ENCODE results near the gene SLF2.

SLF2 gene

DNA sequence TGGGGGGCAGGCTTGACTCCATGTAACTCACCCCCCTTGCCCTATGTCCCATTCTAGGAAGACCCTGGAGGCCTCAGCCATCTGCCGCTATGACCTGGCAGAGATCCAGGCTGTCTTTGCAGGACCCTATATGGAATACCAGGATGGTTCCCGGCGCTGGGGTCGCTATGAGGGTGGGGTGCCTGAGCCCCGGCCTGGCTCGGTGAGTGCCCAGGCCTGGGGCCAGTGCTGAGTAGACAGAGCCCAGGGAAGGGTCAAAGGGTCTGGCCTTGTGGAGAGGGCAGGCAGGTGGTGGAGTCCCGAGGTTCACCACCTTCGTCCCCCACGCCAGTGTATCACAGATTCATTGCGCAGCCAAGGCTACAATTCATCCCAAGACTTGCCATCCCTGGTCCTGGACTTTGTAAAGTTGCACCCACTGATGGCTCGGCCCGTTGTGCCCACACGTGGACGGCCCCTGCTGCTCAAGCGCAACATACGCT lies 67.1 kb downstream of the SLF2 start:
- DNase-seq (ENCODE audit: low read depth in 1 of 2, low spot score in 1 of 2), result no peak

DNA sequence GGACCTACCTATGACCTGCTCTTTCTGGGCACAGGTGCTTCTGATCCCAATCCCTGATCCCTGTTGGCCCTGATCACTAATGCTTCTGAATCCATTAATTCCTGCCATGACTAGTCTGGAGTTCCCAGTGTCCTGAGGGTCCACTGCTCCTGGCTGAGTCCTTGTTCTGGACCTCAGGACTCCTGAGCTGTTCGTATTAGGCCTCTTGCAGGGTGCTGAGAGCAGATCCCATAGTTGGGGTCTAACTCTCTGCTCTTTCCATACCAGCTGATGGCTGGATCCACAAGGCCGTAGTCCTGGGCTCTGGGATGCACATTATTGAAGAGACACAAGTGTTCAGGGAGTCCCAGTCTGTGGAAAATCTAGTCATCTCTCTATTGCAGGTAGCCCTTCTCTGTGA lies 67.5 kb downstream of the SLF2 start:
- no peak for DNase-seq (ENCODE audit: low read depth in 1 of 2, low spot score in 1 of 2)

DNA sequence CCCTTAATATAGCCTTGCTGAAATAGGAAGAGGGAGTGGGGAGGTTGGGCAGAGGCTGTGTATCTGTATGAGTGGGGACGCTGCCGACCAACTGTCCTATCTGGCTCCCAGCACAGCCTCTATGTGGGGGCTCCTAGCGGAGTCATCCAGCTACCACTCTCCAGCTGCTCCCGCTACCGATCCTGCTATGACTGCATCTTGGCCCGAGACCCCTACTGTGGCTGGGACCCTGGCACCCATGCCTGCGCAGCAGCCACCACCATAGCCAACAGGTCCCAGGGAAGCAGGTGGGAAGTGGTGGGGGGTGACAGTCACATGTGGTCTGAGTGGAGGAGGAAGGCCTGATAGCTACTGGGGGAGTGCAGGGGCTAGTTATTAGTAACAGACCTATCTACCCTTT lies 67.9 kb downstream of the SLF2 start:
- no peak for DNase-seq (ENCODE audit: low read depth in 1 of 2, low spot score in 1 of 2)

DNA sequence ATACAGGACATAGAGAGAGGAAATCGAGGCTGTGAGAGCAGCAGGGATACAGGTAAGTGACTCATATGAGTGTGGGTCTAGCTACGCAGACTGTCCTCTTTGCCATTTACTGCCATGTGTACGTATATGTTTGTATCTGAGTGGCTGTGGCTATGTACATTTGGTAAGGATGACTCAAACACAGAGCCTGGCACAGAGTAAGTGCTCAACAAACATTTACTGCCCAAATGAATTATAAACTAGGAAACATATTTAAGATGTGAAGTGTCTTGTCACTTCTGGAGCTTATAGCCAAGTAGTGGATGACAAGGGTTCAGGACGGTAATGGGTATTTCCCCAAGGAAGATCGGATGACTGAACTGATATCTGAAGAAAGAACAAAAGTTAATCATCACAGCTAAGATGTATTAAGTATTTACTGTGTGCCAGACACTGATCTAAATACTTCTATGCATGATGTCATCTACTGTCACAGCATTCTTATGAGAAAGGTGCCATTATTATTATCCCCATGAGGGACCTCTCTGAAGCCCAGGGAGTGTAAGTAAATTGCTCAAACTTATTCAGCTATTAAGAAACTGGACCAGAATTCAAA lies 68.5 kb downstream of the SLF2 start:
- no peak for DNase-seq (ENCODE audit: low read depth in 1 of 2, low spot score in 1 of 2)

DNA sequence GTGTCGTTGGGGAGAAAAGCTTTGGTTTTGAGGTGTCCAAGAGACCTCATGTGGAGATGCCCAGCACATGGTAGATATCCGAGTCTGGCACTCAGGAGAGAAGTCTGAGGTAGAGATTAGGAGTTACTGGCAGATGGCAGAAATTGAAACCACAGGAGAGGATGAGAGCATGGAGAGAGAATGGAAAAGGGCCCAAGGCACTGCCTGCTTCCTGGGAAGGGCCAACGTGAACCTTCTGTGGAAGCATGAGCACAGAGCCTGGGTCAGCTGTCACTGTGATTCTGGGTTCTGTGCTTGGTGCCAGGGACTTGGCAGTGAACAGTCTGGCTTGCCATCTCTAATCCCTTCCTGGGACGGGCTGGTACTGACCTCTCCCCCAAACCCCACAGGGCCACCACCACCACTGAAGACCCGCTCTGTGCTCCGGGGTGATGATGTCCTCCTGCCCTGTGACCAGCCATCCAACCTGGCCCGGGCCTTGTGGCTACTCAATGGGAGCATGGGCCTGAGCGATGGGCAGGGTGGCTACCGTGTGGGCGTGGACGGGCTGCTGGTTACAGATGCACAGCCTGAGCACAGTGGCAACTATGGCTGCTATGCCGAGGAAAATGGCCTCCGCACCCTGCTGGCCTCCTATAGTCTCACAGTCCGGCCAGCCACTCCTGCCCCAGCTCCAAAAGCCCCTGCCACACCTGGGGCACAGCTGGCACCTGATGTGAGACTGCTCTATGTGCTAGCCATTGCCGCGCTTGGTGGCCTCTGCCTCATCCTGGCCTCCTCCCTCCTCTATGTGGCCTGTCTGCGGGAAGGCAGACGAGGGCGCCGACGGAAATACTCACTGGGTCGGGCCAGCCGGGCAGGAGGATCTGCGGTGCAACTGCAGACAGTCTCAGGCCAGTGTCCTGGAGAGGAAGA lies 70.4 kb downstream of the SLF2 start:
- no peak for DNase-seq (ENCODE audit: low read depth in 1 of 2, low spot score in 1 of 2)

DNA sequence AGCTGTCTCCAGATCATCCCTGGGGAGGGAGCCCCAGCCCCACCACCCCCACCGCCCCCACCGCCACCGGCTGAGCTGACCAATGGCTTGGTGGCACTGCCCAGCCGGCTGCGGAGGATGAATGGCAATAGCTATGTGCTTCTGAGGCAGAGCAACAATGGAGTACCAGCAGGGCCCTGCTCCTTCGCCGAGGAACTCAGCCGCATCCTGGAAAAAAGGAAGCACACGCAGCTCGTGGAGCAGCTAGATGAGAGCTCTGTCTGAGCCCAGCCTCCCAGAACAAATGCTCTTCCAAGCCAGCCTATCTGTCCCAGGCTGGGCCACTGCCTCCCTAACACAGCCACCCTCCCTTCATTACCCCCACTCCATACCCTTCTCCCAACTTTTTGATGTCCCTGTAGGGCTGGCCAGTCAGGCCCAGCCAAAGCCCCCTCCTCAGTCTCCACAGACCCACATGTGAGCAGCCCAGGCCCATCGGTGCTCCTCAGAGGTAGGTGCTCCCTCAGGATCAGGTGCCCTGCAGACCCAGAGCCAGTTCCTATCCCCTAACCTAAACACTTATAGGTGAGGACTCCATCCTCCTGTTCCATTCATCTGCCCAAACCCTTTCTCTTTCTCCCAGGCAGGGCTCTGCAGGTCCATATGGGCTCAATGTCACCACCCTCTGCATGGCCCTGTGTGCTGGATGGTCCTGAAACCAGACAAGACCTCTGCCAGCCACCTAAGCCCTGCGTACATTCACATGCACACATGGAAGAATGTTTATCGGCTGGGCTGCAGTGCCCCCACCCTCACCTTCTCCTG lies 71.3 kb downstream of the SLF2 start:
- DNase-seq (ENCODE audit: low read depth in 1 of 2, low spot score in 1 of 2), result no peak

DNA sequence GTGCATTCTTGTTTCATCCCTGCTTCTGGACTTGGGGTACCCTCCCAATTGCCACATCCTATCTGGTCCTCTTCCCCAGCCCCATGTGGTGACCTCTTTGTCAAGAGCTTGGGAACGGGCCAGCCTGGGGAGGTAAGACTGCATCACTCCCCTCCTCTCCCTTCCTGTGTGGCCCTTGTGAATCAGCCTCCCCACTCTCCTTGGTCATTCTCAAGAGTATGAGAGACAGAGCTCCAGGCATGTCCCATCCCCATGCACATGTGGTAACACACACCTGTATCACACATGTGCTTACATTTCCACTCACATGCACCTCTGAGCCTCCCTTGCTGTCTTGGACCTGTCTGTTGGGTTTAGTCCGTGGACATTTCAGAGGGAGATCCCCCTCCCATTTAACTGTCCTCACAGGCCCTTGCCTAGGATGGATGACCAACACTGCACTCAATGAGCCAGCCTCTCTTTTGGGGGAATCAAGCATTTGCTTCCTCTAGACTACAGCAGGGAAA lies 72.0 kb downstream of the SLF2 start:
- no peak for DNase-seq (ENCODE audit: low read depth in 1 of 2, low spot score in 1 of 2)

DNA sequence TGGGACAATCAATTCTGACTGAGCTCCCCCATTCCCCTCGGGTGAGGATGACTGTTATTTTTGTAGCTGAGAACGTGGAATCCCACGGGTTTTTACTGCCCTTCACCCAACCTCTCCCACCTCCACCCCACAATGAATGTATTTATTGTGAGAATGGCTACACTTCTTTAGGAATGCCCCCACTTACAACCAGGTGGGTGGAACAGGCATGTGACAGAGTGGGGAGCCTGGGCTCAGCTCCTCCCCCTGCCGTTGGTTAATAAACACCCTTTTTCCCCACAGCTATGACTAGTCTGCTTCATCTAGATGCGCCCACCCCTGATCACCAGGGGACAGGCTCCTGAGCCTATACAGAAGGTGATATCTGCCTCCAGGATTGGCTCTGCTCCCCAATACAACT lies 72.6 kb downstream of the SLF2 start:
- DNase-seq (ENCODE audit: low read depth in 1 of 2, low spot score in 1 of 2), result no peak

DNA sequence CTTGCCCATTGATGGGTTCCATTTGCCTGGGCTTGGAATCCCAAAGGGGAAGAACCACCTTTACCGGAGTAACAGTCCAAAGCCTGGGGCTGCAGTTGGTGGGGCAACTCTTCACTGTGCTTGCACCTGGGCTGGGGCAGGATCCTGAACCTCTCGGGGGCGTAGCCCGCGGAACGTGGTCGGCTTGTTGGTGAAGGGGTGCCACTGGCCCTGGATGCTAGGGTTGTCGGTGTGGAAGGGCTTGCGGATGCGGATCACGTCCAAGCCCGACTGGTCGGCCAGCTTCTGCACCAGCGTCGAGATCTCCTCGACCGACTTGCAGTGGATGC lies 73.8 kb downstream of the SLF2 start:
- DNase-seq (ENCODE audit: low read depth in 1 of 2, low spot score in 1 of 2), result no peak

DNA sequence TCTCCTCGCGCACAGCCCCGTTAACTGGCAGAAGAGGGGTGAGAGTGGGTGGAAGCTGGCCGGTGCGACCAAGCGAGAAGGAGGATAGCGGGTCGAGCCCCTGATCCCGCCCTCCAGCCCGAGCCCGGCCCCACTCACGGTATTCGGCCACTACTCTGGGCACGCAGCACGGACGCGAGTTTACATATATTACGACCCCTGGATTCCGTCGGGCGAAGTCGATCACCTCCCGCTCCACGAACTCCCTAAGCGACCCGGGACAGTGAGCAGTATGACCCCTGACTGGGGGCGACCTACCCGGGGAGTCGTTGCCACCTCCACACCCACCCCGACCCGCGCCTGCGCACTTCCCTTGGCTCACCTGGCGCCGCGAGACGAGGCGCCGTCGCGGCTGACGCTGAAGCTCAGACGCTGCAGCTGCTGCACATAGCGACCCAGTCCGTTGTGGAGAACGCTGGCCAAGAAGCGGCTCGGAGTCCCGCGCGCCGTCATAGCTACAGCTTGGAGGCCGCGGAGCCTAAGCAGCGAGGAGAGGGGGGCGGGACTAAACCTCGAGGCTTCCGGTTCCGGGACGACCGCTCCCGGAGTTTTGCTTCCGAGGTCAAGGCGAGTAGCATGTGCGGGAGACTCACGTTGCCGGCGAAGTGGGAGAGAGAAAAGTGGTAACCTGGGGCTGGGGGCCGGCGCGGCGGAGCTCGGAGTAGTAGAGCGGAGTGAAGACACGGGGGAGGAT lies 74.4 kb downstream of the SLF2 start, which contains the start of the genes MRPL43 and TWNK:
Gene MRPL43 (minus strand): TSS at position 546 of the 733 bp plus-strand sequence. CDS start 54 bp downstream, at position 492.
Gene TWNK (plus strand): TSS at position 592 of the 733 bp plus-strand sequence. CDS start 668 bp downstream, outside the sequence.
- peak; percentile 65 to 75 for DNase-seq (ENCODE audit: low read depth in 1 of 2, low spot score in 1 of 2)

DNA sequence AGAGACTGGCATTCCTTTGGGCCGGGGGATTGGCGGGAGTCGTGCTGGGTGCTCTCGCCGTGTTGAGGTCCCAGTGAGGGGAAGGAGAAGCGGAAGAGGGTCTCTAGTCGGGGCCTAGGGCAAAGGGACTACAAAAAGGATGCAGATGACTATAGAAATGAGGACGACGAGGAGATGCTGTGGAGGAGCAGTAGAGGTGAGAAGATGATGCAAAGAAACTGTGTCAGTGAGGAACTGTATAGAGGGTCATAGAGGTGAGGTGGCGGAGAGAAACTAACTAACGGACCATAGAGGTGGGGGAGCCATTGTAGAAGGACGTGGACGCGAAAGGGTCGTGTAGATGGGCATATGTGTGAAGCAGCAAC lies 74.9 kb downstream of the SLF2 start:
- no peak for DNase-seq (ENCODE audit: low read depth in 1 of 2, low spot score in 1 of 2)

DNA sequence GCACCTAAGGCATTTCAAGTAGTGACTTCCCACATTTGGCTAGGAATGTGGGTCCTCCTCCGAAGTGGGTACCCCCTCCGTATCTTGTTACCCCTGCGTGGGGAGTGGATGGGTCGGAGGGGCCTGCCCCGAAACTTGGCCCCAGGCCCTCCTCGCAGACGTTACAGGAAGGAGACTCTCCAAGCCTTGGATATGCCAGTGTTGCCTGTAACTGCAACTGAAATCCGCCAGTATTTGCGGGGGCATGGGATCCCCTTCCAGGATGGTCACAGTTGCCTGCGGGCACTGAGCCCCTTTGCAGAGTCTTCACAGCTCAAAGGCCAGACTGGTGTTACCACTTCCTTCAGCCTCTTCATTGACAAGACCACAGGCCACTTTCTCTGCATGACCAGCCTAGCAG lies 75.4 kb downstream of the SLF2 start:
- DNase-seq (ENCODE audit: low read depth in 1 of 2, low spot score in 1 of 2), result no peak

DNA sequence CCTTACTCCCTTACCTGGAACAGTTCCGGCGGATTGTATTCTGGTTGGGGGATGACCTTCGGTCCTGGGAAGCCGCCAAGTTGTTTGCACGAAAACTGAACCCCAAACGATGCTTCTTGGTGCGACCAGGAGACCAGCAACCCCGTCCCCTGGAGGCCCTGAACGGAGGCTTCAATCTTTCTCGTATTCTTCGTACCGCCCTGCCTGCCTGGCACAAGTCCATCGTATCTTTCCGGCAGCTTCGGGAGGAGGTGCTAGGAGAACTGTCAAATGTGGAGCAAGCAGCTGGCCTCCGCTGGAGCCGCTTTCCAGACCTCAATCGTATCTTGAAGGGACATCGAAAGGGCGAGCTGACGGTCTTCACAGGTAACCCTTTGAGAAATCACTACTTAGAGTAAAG lies 76.3 kb downstream of the SLF2 start:
- no peak for DNase-seq (ENCODE audit: low read depth in 1 of 2, low spot score in 1 of 2)

DNA sequence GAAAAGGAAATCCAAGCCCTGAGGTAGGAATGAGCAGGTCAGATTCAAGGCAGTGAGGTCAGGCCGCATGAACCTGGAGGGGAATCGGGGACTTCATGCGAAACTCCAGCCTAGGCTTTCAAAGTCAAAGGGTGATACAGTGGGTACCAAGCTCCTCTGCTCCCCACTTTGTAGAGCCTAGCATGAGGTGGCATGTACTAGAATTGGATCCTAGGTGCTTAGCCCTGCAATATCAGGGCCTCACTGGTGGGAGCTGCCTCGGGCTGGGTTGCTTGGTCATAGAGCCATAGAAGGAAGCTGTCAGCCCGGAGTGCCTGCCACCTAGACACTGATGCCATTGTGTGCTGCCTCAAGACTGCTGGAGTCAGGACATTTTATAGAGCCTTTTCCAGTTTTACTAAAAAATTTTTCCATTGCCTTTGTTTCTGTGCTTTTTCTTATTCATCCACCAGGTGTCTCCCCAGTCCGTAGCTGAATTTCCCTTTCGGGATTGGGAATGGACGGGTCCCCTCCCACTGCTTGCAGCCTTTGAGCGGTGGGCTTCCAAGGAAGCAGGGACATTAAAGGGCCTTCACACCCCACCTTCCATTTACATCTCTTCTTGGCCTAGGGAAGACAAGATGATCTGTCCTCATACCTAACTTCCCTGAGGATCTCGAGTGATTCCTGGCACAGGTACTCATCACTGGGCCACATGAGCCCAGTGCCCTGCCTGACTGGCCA lies 81.4 kb downstream of the SLF2 start:
- no peak for DNase-seq (ENCODE audit: low read depth in 1 of 2, low spot score in 1 of 2)

DNA sequence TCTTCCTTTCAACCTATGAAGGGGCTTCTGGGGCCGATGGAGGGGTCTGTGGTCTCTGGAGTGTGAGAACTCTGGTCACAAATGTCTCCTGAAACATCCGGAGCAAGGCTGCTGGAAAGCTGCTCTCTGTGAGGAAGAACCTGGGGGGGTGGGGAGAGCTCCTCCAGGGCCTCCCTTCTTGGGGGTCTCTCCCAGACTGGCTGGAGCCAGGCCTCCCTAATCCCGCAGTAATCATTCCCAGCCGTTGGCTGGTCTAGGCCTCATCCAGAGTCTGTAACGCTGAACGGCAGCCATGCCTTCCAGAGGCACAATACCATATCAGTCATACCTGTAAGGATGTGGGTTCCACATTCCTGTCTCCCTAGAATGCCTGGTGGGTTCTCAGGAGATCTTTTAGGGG lies 82.4 kb downstream of the SLF2 start:
- no peak for DNase-seq (ENCODE audit: low read depth in 1 of 2, low spot score in 1 of 2)

DNA sequence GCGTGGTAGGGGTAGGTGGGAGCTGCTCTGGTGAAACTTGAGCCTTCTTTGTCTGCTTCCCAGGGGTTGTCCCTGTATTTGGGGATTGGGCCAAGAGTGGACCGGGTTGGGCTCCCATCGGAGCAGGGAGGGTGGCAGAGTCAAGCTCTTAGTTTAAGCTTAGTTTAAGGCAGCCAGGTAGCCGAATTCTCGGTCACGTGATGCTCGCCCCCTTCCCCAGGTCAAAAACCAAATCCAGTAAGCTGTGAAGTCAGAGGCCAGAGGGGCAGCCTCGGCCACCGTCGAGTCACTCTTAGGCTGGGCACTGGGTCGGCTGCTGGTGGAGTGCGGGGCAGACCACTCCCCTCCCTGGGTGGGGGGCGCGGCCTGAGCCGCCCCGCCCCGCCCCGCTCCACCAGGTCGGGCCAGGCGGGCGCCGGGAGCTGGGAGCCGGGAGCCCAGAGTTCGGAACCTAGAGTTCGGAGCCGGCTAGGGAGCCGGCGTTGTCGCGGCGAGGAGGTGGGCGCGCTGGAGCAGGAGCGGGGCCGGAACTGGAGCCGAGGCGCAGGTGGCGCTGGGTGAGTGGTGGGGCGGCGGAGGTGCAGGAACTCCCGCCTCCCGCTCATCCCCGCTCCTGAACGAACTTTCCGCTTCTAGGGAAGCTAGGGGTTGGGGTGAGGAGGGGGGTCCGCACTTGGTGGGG lies 84.1 kb downstream of the SLF2 start:
- no peak for DNase-seq (ENCODE audit: low read depth in 1 of 2, low spot score in 1 of 2)

DNA sequence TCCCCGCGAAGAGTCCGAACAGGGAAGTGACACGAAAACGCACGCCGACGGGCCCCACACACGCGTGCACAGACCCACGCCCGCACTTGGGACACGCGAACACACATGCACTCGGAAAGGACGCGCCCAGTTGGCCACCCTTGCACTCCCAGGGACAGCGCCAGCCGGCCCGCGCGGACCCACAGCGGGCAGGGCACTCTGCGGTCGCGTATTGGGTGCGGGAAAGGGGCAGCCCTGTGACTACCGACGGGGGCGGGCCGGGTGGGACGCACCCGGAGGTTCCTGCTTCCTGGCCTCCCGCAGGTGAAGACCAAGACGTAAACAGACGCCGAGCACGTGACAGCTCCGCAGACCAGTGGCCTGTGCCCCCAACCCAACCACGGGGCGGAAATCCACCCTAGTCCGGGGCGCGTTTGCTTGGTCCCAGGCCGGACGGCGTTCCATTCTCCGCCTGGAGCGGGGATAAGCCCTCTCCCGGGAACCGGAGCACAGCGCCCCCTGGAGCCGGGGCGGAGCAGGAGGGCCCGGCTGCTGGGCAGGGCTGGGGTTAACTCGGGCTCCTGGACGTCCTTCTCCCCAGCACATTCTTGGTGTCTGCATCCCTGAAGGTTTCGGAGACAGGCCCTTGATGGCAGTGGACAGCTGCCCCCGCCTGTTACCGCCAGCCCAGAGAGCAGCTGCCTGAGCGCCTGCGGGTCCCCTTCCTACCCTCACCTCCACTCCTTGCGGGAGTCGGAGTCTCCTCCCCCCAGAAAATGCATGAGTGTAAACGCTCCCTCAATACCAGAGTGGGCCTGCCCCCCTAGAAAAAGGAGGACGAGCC lies 84.8 kb downstream of the SLF2 start:
- DNase-seq (ENCODE audit: low read depth in 1 of 2, low spot score in 1 of 2), result peak; percentile 54 to 66

DNA sequence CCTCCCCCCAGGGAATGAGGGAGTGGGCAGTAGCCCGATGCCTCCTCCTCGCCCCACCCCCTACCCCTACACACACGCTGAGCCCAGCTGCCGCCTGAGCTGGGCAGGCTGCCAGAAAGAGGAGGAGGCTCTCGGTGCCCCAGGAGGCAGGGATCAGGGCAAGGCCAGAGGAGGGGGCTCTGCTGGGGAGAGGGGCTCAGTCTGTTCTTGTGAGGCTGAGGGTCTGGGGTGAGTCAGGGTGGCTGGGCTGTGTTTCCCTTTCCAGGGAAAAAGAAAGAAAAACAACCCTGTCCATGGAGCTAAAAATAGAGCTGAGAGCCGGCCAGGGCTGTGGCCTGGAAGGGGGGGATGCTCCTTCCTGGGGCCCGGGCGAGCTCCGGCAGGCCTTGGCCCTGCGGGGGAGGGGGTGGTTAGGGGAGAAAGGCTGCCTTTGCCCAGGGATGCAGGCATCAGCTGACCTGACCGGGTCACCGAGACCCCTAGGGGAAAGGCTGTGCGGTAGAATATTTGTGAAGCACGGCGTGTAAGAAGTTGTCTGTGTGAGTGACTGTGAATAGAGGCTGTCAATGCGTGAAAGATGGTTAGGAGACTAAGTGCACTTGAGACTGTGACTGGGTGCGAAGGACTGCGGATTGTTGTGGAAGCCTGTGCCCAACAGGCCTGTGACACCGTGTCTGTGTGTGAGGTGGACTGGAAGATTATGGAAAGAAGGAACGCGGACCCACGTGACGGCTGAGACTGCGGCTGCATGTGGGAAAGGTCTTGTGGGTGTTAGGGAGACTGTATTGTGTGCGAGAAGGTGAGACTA lies 85.6 kb downstream of the SLF2 start:
- DNase-seq (ENCODE audit: low read depth in 1 of 2, low spot score in 1 of 2), result peak; percentile 45 to 47
